GM18502 (cell line): ENCODE data around the gene CEP43.
A peak's percentile ranks its signal among the peaks of the same experiment; 100 is the strongest.

Source experiments
- ATAC-seq: cut with Tn5 transposase; IDR thresholded peaks from one replicate; pipeline ENCODE4 v1.9.1; 2021; ENCODE audit warnings: mild to moderate bottlenecking; ENCODE audit not compliant: unreplicated experiment, poor library complexity

The CEP43 gene

GRCh38 chr6:167005350-167006159 is 6.4 kb downstream of the CEP43 start:
- ATAC-seq, result no peak

DNA sequence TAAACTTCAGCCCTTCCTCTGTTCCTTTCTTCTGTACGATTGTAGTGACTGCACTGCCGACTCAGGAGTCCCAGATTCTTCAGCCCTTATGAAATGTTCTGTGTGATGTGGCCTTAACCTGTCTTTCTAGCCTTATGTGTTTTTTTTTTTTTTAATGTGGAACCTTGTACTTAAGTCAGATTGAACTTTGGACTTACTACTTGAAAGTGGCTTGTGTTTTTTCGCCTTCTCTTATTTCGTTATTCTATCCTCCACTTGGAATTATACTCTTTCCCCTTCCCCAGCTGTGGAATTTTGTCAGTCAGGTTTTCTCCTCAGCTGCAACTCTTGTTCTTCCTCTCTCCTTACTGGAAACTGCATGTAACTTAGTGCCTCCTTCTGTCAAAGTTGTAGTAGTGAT is 8.8 kb downstream of the CEP43 start:
- no peak for ATAC-seq

- no peak for ATAC-seq
Observed at GRCh38 chr6:167013067-167013466, 13.9 kb downstream of the CEP43 start.

DNA sequence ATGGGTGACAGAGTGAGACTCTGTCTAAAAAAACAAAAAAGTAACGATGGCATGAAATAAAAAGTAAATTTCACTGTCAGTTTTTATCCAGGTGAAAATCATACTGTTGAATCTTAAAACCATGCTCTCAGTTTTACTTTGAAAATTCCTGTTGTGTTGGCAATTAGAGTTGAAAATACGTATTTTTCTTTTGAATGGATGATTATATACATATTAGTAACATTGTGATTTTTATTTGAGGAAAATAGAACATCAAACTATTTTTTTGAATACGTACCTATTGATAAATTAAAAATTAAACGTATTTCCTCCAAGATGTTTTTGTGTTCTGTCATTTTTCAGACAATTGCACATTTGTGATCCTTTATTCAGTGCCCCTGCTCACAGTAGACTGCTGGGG is 14.7 kb downstream of the CEP43 start:
- no peak for ATAC-seq

- ATAC-seq, result no peak
Observed at GRCh38 chr6:167015302-167015701, 16.1 kb downstream of the CEP43 start.

DNA sequence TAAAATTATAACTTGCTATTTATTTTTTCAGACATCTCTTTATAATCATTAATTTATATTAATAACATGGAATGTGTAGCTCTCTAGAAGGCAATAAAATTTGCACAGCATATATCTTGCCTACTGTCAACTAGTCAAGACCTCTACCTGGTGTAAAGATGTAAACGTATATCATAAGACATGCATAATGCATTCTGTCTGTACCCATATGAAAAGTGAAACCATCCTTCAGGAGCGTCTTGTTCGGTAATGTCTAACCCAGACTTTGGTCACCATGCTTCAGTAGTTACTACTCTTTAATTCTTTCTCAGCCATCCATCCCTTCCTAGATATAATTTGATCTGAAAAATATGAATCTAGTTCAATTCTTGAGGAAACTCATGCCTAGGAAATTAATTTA is 21.0 kb downstream of the CEP43 start:
- peak; percentile 87 for ATAC-seq

- ATAC-seq, result no peak
Observed at GRCh38 chr6:167027308-167027707, 28.1 kb downstream of the CEP43 start.

GRCh38 chr6:167027772-167028171 is 28.6 kb downstream of the CEP43 start:
- no peak for ATAC-seq

- ATAC-seq, result no peak
Observed at GRCh38 chr6:167030222-167031072, 31.2 kb downstream of the CEP43 start.

DNA sequence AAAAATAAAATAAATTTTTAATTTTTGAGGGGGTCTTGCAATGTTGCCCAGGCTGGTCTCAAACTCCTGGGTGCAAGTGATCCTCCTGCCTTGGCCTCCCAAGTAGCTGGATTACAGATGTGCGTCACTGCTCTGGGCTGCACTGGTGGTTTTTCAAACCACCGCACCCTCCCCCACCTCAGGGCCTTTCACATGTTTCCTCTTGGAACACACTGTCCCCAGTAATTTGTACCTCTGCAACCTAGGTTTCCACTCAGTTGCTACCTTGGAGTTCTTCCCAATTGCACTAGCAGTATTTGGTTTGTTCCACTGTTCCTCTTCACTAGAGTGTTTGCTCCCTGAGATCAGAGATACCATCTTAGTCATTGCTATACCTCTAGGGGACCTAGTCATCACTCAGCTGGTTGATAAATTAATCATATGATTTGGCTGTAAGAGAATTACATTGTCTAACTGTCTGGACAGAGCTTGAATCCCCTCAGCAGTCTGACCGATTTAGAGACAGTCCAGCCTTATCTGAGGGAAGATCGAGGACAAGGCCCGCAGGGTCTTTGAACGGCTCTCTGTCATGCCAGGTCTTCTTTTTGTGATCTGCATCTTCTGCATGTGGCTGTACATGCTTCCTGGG is 32.0 kb downstream of the CEP43 start:
- ATAC-seq, result no peak

DNA sequence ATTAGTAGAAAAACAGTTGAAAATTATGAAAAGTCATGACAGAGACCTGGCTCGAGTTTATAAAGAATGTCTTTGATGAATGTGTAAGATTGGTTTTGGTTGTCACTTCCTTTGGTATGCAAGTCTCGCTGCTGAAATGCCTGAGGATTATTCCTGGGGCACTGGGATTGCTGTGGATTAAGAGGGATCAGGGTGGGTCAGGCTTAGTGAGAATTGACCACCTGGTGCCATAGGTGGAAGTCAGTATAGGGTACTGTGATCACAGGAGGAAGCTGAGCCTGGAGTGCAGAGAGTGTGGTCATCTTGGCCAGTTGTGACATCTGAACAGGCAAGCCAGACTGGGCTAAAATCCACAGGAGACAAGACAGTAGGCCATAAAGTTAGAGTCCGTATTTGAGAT is 34.9 kb downstream of the CEP43 start:
- no peak for ATAC-seq

DNA sequence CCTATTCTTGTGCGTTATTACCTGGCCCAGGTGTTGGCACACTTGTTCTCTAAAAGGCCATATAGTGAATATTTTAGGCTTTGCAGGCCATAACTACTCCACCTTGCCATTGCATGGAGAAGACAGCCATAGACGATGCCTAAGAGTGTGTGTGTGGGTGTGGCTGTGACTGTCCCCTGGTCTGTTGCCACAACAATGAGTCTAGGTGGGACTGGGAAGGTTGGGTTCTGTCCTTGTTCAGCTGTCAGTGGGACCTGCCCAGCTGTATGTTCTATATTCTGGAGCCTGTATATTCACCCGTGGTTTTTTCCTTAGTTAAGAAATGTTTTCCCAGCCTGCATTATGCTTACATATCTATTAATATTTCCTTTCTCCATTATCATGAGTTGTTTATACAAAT is 38.6 kb downstream of the CEP43 start:
- no peak for ATAC-seq

GRCh38 chr6:167044696-167045095 is 45.5 kb downstream of the CEP43 start:
- ATAC-seq, result no peak

DNA sequence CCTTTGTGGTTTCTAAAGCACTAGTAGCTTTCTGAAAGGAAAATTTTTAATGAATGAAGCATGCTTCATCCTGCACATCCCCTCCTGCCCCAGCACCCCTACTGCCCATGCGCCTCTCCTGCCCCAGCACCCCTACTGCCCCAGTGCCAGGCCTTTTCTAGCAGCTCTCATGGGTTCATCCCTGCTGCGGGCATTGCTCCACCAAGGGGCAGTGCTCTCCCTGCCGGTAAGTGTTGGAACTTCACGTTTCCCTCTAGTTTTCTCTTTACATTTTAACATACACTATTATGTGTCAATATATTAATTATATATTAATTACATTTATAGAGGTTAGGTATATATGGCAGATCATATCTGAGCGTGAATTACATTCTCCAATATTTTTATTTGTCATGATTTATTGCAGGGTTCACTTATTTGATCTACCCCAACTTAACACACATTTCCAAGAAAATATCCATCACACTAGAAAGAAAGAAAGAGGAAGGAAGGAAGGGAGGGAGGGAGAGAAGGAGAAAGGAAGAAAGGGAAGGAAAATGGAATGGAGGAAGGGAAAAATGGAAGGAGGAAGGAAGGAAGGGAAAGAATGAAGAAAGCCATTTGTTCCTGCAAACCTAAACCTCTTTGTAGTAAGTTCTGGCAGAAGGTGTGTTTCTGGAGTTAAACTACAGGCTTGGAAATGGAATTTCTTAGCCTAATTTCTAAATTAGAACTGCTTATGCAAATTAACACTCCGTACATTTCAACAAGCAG is 46.8 kb downstream of the CEP43 start:
- ATAC-seq, result no peak

GRCh38 chr6:167046861-167047495 is 47.8 kb downstream of the CEP43 start:
- ATAC-seq, result peak; percentile 33

DNA sequence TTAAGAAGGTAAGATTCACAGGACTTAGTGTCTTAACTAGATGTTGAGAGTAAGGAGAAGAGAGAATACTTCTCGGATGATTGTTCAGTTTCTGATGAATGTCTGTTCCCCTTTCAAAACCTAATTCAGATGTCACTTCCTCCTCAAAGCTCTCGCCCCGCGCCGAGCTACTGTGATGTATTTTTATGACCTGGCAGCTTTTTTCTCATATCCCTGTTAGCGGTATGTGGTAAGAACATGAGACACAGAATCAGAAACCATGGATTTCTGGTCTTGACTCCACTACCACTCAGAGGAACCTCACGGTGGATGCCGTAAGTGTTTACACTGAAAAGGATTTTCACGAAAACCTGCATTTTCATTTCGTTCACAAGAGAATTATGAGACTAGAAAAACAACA is 48.4 kb downstream of the CEP43 start:
- ATAC-seq, result peak; percentile 86
